OCI-LY7 (cell line): ENCODE measurements around the gene RNF168.
"Not testable (repeated sequence)": the region's sequence is repeated elsewhere in the genome, so short reads cannot be mapped to it uniquely, and the experiment has no call there.

ENCODE experiments used
- EZH2phosphoT487 ChIP-seq: fragments of 200-600 bp; sonication (generic); IDR thresholded peaks from 2 replicates; pipeline ENCODE4 v1.6.1; 2018; ENCODE audit warnings: low read depth, borderline replicate concordance, mild to moderate bottlenecking, mixed run types, antibody characterized with exemption, low read length, moderate library complexity, mixed read lengths
- TF ChIP-seq, protein P1 (sequence below): fragments of 200-600 bp; sonication (generic); conservative IDR thresholded peaks from 2 replicates; pipeline ENCODE4 v1.5.1; 2014; ENCODE audit warnings: mild to moderate bottlenecking, antibody characterized with exemption, low read length, moderate library complexity, mixed read lengths

GRCh38 chr3:196549312-196549711 lies 45.7 kb upstream of the RNF168 start:
- TF ChIP-seq, protein P1, sequence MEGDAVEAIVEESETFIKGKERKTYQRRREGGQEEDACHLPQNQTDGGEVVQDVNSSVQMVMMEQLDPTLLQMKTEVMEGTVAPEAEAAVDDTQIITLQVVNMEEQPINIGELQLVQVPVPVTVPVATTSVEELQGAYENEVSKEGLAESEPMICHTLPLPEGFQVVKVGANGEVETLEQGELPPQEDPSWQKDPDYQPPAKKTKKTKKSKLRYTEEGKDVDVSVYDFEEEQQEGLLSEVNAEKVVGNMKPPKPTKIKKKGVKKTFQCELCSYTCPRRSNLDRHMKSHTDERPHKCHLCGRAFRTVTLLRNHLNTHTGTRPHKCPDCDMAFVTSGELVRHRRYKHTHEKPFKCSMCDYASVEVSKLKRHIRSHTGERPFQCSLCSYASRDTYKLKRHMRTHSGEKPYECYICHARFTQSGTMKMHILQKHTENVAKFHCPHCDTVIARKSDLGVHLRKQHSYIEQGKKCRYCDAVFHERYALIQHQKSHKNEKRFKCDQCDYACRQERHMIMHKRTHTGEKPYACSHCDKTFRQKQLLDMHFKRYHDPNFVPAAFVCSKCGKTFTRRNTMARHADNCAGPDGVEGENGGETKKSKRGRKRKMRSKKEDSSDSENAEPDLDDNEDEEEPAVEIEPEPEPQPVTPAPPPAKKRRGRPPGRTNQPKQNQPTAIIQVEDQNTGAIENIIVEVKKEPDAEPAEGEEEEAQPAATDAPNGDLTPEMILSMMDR, result not testable (repeated sequence)
- not testable (repeated sequence) for TF ChIP-seq EZH2phosphoT487
